ENCODE measurements around the gene MSI2. TPM values are rescaled to one million over a fixed set of nuclear protein-coding genes. Genes with fewer than 3 reads are reported as not detected.
A peak's percentile ranks its signal among the peaks of the same experiment; 100 is the strongest.

The MSI2 gene
- total and polyA plus RNA-seq, 12 donors: 32.6 to 411 (median 148) TPM

DNA sequence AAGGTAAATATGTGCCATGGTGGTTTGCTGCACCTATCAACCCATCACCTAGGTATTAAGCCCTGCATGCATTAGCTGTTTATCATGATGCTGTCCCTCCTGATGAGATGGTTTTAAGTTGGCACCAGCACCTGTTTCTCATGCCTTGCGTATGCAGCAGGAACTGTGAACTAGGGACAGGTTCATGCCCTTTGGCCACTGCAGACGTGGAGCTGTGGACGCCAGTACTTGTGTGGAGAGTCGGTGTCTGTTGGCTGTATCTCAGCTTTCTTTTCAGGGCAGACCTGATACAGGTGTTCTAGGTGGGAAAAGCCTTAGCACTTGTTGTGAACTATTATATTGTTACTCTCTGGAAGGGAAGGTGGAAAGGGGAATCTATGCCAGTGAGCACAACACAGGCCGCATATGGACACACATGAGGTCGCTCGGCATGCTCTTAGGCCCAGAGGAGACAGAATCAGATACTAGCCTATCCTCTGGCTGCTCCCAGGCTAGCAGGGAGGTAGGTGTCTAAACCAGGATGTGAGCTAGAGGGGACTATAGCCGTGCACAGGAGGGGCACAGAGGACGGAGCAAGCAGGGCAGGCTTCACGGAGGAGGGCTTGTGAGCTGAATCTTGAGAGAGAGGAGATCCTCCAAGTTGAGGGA, 22.5 kb downstream of the MSI2 start:
- intact Hi-C loops (cut with DNase I): no loop called here
- Histone ChIP-seq H3K27me3 (no peaks in the 10 kb centered on the region), H3K4me1 (replicated peaks in 1 of 2) (peaks cover 20 to 49% of the 10 kb centered on the region in 2 donors), H3K9me3 (replicated peaks in 1 of 3) (no peaks in the 10 kb centered on the region), H3K27ac (peak overlapping the region in 4 of 5 donors; percentile 41 to 77 (median 62)), H3K36me3 (replicated peaks in 1 of 2) (peaks cover 0 to 11% of the 10 kb centered on the region in 2 donors), H3K4me3 (no peak overlapping the region)
- no peak for DNase-seq
- TF ChIP-seq, protein P1, sequence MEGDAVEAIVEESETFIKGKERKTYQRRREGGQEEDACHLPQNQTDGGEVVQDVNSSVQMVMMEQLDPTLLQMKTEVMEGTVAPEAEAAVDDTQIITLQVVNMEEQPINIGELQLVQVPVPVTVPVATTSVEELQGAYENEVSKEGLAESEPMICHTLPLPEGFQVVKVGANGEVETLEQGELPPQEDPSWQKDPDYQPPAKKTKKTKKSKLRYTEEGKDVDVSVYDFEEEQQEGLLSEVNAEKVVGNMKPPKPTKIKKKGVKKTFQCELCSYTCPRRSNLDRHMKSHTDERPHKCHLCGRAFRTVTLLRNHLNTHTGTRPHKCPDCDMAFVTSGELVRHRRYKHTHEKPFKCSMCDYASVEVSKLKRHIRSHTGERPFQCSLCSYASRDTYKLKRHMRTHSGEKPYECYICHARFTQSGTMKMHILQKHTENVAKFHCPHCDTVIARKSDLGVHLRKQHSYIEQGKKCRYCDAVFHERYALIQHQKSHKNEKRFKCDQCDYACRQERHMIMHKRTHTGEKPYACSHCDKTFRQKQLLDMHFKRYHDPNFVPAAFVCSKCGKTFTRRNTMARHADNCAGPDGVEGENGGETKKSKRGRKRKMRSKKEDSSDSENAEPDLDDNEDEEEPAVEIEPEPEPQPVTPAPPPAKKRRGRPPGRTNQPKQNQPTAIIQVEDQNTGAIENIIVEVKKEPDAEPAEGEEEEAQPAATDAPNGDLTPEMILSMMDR (IDR thresholded peaks at IDR 0.05): no peak
- TF ChIP-seq POLR2A (IDR thresholded peaks at IDR 0.05): no peak
- WGBS, 4 donors: 81 to 87% (median 82%) methylated on average over 10 of the region's 10 CpGs

DNA sequence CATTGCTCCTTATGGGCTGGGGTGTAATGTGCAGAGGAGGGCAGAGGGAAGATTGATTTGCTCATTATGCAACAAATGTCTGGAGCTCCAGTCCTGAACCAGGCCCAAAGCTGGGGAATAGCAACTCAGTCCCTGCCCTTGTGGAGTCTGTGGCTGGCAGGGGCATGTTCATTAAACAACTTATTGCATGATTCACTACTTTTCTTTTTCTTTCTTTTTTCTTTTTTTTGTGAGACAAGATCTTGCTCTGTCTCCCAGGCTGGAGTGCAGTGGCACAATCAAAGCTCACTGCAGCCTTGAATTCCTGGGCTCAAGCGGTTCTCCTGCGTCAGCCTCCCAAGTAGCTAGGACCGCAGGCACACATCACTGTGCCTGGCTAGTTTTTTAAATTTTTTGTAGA, 23.1 kb downstream of the MSI2 start:
- Histone ChIP-seq H3K9me3 (replicated peaks in 1 of 3) (no peaks in the 10 kb centered on the region), H3K27me3 (no peaks in the 10 kb centered on the region), H3K36me3 (replicated peaks in 1 of 2) (peaks cover 0 to 5% of the 10 kb centered on the region in 2 donors), H3K27ac (peak overlapping the region in 4 of 5 donors; percentile 41 to 78 (median 62)), H3K4me1 (replicated peaks in 1 of 2) (peaks cover 20 to 49% of the 10 kb centered on the region in 2 donors), H3K4me3 (no peak overlapping the region)
- intact Hi-C loops (cut with DNase I): no loop called here
- TF ChIP-seq, protein P1 (IDR thresholded peaks at IDR 0.05): no peak
- TF ChIP-seq POLR2A (IDR thresholded peaks at IDR 0.05): peak in 1 of 2 donors; percentile 32
- DNase-seq: peak in 5 of 7 donors; percentile 66 to 78 (median 69)
- WGBS, 4 donors: 44 to 57% (median 53%) methylated on average over 3 of the region's 3 CpGs

DNA sequence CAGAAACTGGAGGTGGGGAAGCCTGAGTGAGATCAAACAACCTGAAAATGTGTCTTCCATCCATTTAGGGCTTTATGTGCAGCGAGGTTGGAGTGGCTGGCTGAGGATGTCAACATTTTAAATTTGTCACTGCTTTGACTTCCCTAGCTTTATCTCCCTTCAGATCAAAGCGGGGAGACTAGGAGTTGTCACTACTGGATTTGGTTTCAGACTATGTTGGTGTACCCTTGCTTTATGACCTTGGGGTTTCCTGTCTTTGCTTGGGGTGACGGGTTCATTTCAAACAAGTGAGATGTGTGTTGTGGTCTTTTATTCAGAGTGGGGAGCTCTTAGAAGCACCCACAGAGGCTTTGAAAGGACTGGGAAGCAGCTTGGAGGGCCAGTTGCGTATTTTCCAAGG, 25.6 kb downstream of the MSI2 start:
- no peak overlapping the region for H3K4me3 ChIP-seq
- no peak for TF ChIP-seq POLR2A (IDR thresholded peaks at IDR 0.05)
- TF ChIP-seq, protein P1 (IDR thresholded peaks at IDR 0.05): no peak
- 37 to 61% (median 56%) methylated on average over 3 to 4 of the region's 4 CpGs for WGBS, 4 donors
- H3K27me3 ChIP-seq: no peaks in the 10 kb centered on the region
- no peaks in the 10 kb centered on the region for H3K36me3 ChIP-seq (replicated peaks in 1 of 2)
- peak overlapping the region; percentile 42 to 62 (median 56) for H3K27ac ChIP-seq
- no peaks in the 10 kb centered on the region for H3K9me3 ChIP-seq (replicated peaks in 1 of 3)
- intact Hi-C loops (cut with DNase I): no loop called here
- DNase-seq: no peak
- peaks cover 37 to 66% of the 10 kb centered on the region in 2 donors for H3K4me1 ChIP-seq (replicated peaks in 1 of 2)

DNA sequence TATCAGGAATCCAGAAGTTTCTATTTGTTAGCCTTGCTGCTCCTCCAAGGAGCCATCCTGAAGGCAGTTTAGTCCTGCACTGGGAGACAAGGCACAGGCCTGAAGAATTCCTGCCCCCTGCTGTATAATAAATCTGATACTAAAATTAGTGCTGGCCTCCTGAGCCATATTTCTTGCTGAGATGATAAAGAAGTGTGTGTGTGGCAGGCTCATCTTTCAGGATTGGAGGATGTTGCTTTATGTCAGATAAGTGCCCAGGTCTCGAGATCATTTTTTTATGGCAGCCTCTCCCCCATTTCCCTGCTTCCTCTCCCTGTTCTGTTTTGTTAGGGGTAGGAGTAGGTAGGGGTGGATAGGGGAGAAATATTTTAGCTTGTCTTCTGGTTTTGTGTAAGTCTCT, 26.0 kb downstream of the MSI2 start:
- no peaks in the 10 kb centered on the region for H3K36me3 ChIP-seq (replicated peaks in 1 of 2)
- H3K4me1 ChIP-seq (replicated peaks in 1 of 2): peaks cover 37 to 69% of the 10 kb centered on the region in 2 donors
- TF ChIP-seq, protein P1 (IDR thresholded peaks at IDR 0.05): peak in 2 of 6 experiments; percentile 4 to 11
- TF ChIP-seq POLR2A (IDR thresholded peaks at IDR 0.05): no peak
- peak overlapping the region; percentile 42 to 62 (median 56) for H3K27ac ChIP-seq
- WGBS, 4 donors: 19 to 27% (median 24%) methylated on average over 1 of the region's 1 CpG
- no peaks in the 10 kb centered on the region for H3K27me3 ChIP-seq
- H3K9me3 ChIP-seq (replicated peaks in 1 of 3): no peaks in the 10 kb centered on the region
- intact Hi-C loops (cut with DNase I): no loop called here
- no peak overlapping the region for H3K4me3 ChIP-seq
- no peak for DNase-seq

Data from adrenal gland (tissue), 12 donors.